Measurements from ENCODE around the gene NOMO2.
"Not testable (repeated sequence)": the region's sequence is repeated elsewhere in the genome, so short reads cannot be mapped to it uniquely, and the experiment has no call there.

GRCh38 chr16:18571307-18571850 lies 9.5 kb upstream of the NOMO2 start:
- not testable (repeated sequence) for TF ChIP-seq MTA2 (IDR thresholded peaks at IDR 0.05; ENCODE audit: low read depth); GABPA (IDR thresholded peaks at IDR 0.05; ENCODE audit: low read depth); REST (IDR thresholded peaks at IDR 0.05; ENCODE audit: low read depth, low read length); RAD51 (IDR thresholded peaks at IDR 0.05); POLR2AphosphoS5 (IDR thresholded peaks at IDR 0.05; ENCODE audit: low read length); CTCF (IDR thresholded peaks at IDR 0.05 in 2 of 3, conservative IDR thresholded peaks at IDR 0.05 in 1 of 3; ENCODE audit: control insufficient read depth in 2 of 3, extremely low read depth in 1 of 3, insufficient read depth in 1 of 3, low read depth in 3 of 3, low read length in 3 of 3); USF2 (IDR thresholded peaks at IDR 0.05; ENCODE audit: borderline replicate concordance, low read depth, low read length); BCLAF1 (IDR thresholded peaks at IDR 0.05); TCF7 (IDR thresholded peaks at IDR 0.05; ENCODE audit: borderline replicate concordance)

All from GM12878 (cell line).